HCT116 (cell line): ENCODE results near the gene ROBO1. TPM values are rescaled to one million over a fixed set of nuclear protein-coding genes. Genes with fewer than 3 reads are reported as not detected.

Experiments
- ATAC-seq: fragments of 200-7000 bp; cut with Tn5 transposase; 2 replicates; pipeline ENCODE4 v1.9.1; 2020; ENCODE audit warnings: mild to moderate bottlenecking, moderate library complexity
- BruUV-seq: library from RNA; stranded (reverse); fragments of 400-500 nt; replicated peaks from 2 replicates; lab custom pipeline; 2021; lab: Mats Ljungman, UMichigan
- CTCF ChIA-PET: fragments of 300-600 bp; sonication (Branson Sonifier 250); formaldehyde crosslinking; loops from one replicate; lab custom pipeline; 2021; ENCODE audit warnings: antibody characterized with exemption; lab: Charles Lee
- POLR2A ChIA-PET: fragments of 300-600, 350-600 bp; sonication (Branson Sonifier 250); formaldehyde crosslinking; loops from one replicate; lab custom pipeline; 2021; ENCODE audit warnings: antibody characterized with exemption; lab: Charles Lee
- RAD21 ChIA-PET, 2 experiments: fragments of 300-600 bp; sonication (Branson Sonifier 250); formaldehyde crosslinking; loops; one replicate each; lab custom pipeline; 2023; ENCODE audit warnings: low total read pairs in 2 of 2; ENCODE audit not compliant: uncharacterized antibody in 2 of 2, unreplicated experiment in 2 of 2, low non-redundant PET in 1 of 2; lab: Charles Lee
- DNase-seq: peaks from one replicate; pipeline ENCODE4 v3.0.0-alpha.2; 2010; ENCODE audit warnings: low read depth, low spot score
- H2AFZ ChIP-seq: fragments of 200-600 bp; shearing (Covaris generic), sonication (generic); 2 replicates; pipeline ENCODE4 v1.6.1; 2017; ENCODE audit warnings: low read depth, mixed run types, mixed read lengths, antibody characterized with exemption, low read length; ENCODE audit not compliant: poor library complexity, severe bottlenecking
- H3K27ac ChIP-seq: 2 replicates; pipeline ENCODE4 v1.5.1; 2012; ENCODE audit warnings: low read depth, low read length
- H3K27me3 ChIP-seq: fragments of 200-600 bp; sonication (generic); 2 replicates; pipeline ENCODE4 v1.6.1; 2016; ENCODE audit warnings: mixed run types, low read length, mixed read lengths; ENCODE audit not compliant: insufficient read depth
- H3K36me3 ChIP-seq, 2 experiments: fragments of 200-500 bp in 1 of 2; fragments of 200-600 bp in 1 of 2; sonication (Bioruptor generic) in 1 of 2; sonication (generic) in 1 of 2; 2 replicates each; pipeline versions ENCODE4 v1.5.1 to v1.6.1; 2014 to 2016; ENCODE audit warnings: low read length in 2 of 2, inconsistent platforms in 1 of 2, mixed read lengths in 1 of 2, mixed run types in 1 of 2; ENCODE audit not compliant: insufficient read depth in 2 of 2, control insufficient read depth in 1 of 2
- H3K4me1 ChIP-seq, 2 experiments: fragments of 200-600 bp in 1 of 2; sonication (generic) in 1 of 2; 2 replicates each; pipeline versions ENCODE4 v1.5.1 to v1.6.1; 2012 to 2017; ENCODE audit warnings: low read length in 2 of 2, inconsistent platforms in 1 of 2, mild to moderate bottlenecking in 1 of 2, mixed read lengths in 1 of 2, mixed run types in 1 of 2, moderate library complexity in 1 of 2; ENCODE audit not compliant: insufficient read depth in 2 of 2, control insufficient read depth in 1 of 2
- H3K4me2 ChIP-seq: fragments of 200-600 bp; sonication (generic); 2 replicates; pipeline ENCODE4 v1.6.1; 2017; ENCODE audit warnings: mixed run types, low read length, mixed read lengths
- H3K4me3 ChIP-seq, 2 experiments: fragments of 200-600 bp in 1 of 2; sonication (generic) in 1 of 2; replicated peaks in 1 of 2; 2 replicates each; pipeline ENCODE4 v1.5.1; 2011 to 2016; ENCODE audit warnings: low read length in 2 of 2, control low read depth in 1 of 2, low read depth in 1 of 2, mild to moderate bottlenecking in 1 of 2, mixed read lengths in 1 of 2, mixed run types in 1 of 2
- H3K79me2 ChIP-seq: fragments of 200-600 bp; sonication (generic); 2 replicates; pipeline ENCODE4 v1.6.1; 2017; ENCODE audit warnings: mild to moderate bottlenecking, mixed run types, low read length, moderate library complexity, mixed read lengths; ENCODE audit not compliant: insufficient read depth
- H3K9ac ChIP-seq: fragments of 200-600 bp; sonication (generic); 2 replicates; pipeline ENCODE4 v1.6.1; 2016; ENCODE audit warnings: low read length, mixed read lengths
- H3K9me2 ChIP-seq: fragments of 200-600 bp; sonication (generic), shearing (Covaris generic); 2 replicates; pipeline ENCODE4 v1.6.1; 2017; ENCODE audit warnings: mixed run types, mild to moderate bottlenecking, moderate library complexity; ENCODE audit not compliant: insufficient read depth
- H3K9me3 ChIP-seq, 2 experiments: fragments of 200-500 bp in 1 of 2; fragments of 200-600 bp in 1 of 2; sonication (Bioruptor generic) in 1 of 2; sonication (generic) in 1 of 2; 2 replicates each; pipeline ENCODE4 v1.6.1; 2014 to 2017; ENCODE audit warnings: low read length in 2 of 2, mixed read lengths in 2 of 2, inconsistent platforms in 1 of 2, low read depth in 1 of 2, mild to moderate bottlenecking in 1 of 2, mixed run types in 1 of 2, moderate library complexity in 1 of 2; ENCODE audit not compliant: control insufficient read depth in 1 of 2, insufficient read depth in 1 of 2
- H4K20me1 ChIP-seq: fragments of 200-600 bp; sonication (generic), shearing (Covaris generic); 2 replicates; pipeline ENCODE4 v1.6.1; 2017; ENCODE audit warnings: mixed run types, mild to moderate bottlenecking, moderate library complexity; ENCODE audit not compliant: insufficient read depth
- CBX3 ChIP-seq: IDR thresholded peaks from 2 replicates; pipeline ENCODE4 v1.6.1; 2012; ENCODE audit warnings: low read depth
- CEBPB ChIP-seq: IDR thresholded peaks from 2 replicates; pipeline ENCODE4 v1.6.1; 2012; ENCODE audit warnings: low read depth
- CTCF ChIP-seq, 3 experiments: fragments of 200-600 bp in 1 of 3; sonication (generic) in 1 of 3; IDR thresholded peaks in 2 of 3; conservative IDR thresholded peaks in 1 of 3; 2 replicates each; pipeline ENCODE4 v1.5.1; 2012 to 2017; ENCODE audit warnings: low read depth in 2 of 3, low read length in 2 of 3, antibody characterized with exemption in 1 of 3, borderline replicate concordance in 1 of 3, control low read depth in 1 of 3, mild to moderate bottlenecking in 1 of 3, mixed read lengths in 1 of 3, mixed run types in 1 of 3, moderate library complexity in 1 of 3; ENCODE audit not compliant: insufficient read depth in 1 of 3
- EGR1 ChIP-seq: IDR thresholded peaks from 2 replicates; pipeline ENCODE4 v1.6.1; 2012; ENCODE audit warnings: low read depth
- ELF1 ChIP-seq: IDR thresholded peaks from 2 replicates; pipeline ENCODE4 v1.6.1; 2012; ENCODE audit warnings: low read depth, borderline replicate concordance
- EZH2 ChIP-seq: fragments of 200-600 bp; sonication (generic); IDR thresholded peaks from 2 replicates; pipeline ENCODE4 v1.6.1; 2017; ENCODE audit warnings: antibody characterized with exemption, mixed run types
- EZH2phosphoT487 ChIP-seq: fragments of 200-600 bp; IDR thresholded peaks from 2 replicates; pipeline ENCODE4 v1.6.1; 2018; ENCODE audit warnings: antibody characterized with exemption, borderline replicate concordance
- JUND ChIP-seq: IDR thresholded peaks from 2 replicates; pipeline ENCODE4 v1.6.1; 2012
- POLR2A ChIP-seq: IDR thresholded peaks from 2 replicates; pipeline ENCODE4 v1.7.0; 2011; ENCODE audit warnings: borderline replicate concordance; ENCODE audit not compliant: insufficient read depth, insufficient read length; ENCODE audit errors: extremely low read depth
- POLR2AphosphoS5 ChIP-seq: IDR thresholded peaks from 2 replicates; pipeline ENCODE4 v1.6.1; 2011; ENCODE audit warnings: mild to moderate bottlenecking, low read depth, low read length, moderate library complexity
- RAD21 ChIP-seq: IDR thresholded peaks from 2 replicates; pipeline ENCODE4 v1.6.1; 2012; ENCODE audit warnings: low read depth, mild to moderate bottlenecking
- REST ChIP-seq: IDR thresholded peaks from 2 replicates; pipeline ENCODE4 v1.6.1; 2012; ENCODE audit warnings: low read depth
- SP1 ChIP-seq: IDR thresholded peaks from 2 replicates; pipeline ENCODE4 v1.6.1; 2012; ENCODE audit warnings: low read depth
- SRF ChIP-seq: IDR thresholded peaks from 2 replicates; pipeline ENCODE4 v1.6.1; 2012; ENCODE audit warnings: low read depth
- ZNF274 ChIP-seq: fragments of 200-500 bp; sonication (Bioruptor generic); IDR thresholded peaks from 2 replicates; pipeline ENCODE4 v1.6.1; 2014; ENCODE audit warnings: mild to moderate bottlenecking, low read depth, low read length, inconsistent platforms
- intact Hi-C: fragments of 100-400 bp; cut with micrococcal nuclease; formaldehyde crosslinking; loops from 2 replicates; pipeline ENCODE4 v1.10.0; 2022
- total RNA-seq: library from RNA; stranded (reverse); gene quantifications from one replicate; pipeline ENCODE4 v1.2.1, GENCODE V29; 2021; ENCODE audit not compliant: unreplicated experiment
- TF ChIP-seq, protein P1 (sequence below): IDR thresholded peaks from 2 replicates; pipeline ENCODE4 v1.6.1; 2012
- TF ChIP-seq, protein P2 (sequence below): IDR thresholded peaks from 2 replicates; pipeline ENCODE4 v1.6.1; 2012

The ROBO1 gene
- total RNA-seq, 1 experiment from 2014 or later: 0.27 TPM

GRCh38 chr3:79170021-79170420, 597.8 kb downstream of the ROBO1 start (continued):
- TF ChIP-seq CTCF (IDR thresholded peaks at IDR 0.05 in 2 of 3, conservative IDR thresholded peaks at IDR 0.05 in 1 of 3; ENCODE audit: borderline replicate concordance in 1 of 3, insufficient read depth in 1 of 3, low read depth in 2 of 3, low read length in 2 of 3) (no peak), CEBPB (no peak), SP1 (no peak)

GRCh38 chr3:79167651-79168416, 600.0 kb downstream of the ROBO1 start:
- BruUV-seq: no TSS peak
- POLR2A ChIA-PET: no interaction called here
- H3K4me1 ChIP-seq: no peaks in the 10 kb centered on the region
- H3K9ac ChIP-seq: no peak overlapping the region
- H2AFZ ChIP-seq: no peak overlapping the region
- no peak for ATAC-seq
- no peaks in the 10 kb centered on the region for H3K79me2 ChIP-seq
- RAD21 ChIA-PET: no interaction called here
- TF ChIP-seq ELF1: no peak
- TF ChIP-seq, protein P1, sequence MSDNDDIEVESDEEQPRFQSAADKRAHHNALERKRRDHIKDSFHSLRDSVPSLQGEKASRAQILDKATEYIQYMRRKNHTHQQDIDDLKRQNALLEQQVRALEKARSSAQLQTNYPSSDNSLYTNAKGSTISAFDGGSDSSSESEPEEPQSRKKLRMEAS: no peak
- TF ChIP-seq, protein P2, sequence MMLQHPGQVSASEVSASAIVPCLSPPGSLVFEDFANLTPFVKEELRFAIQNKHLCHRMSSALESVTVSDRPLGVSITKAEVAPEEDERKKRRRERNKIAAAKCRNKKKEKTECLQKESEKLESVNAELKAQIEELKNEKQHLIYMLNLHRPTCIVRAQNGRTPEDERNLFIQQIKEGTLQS: no peak
- no peak for TF ChIP-seq CTCF (IDR thresholded peaks at IDR 0.05 in 2 of 3, conservative IDR thresholded peaks at IDR 0.05 in 1 of 3; ENCODE audit: borderline replicate concordance in 1 of 3, insufficient read depth in 1 of 3, low read depth in 2 of 3, low read length in 2 of 3)
- TF ChIP-seq CEBPB: no peak
- no peak for TF ChIP-seq SRF
- TF ChIP-seq EZH2: no peak
- no peak for TF ChIP-seq POLR2AphosphoS5
- TF ChIP-seq SP1: no peak
- no peak for TF ChIP-seq RAD21
- TF ChIP-seq REST: no peak
- no peak for TF ChIP-seq JUND
- TF ChIP-seq CBX3: no peak
- no peak for TF ChIP-seq POLR2A
- no peak for TF ChIP-seq EZH2phosphoT487
- no peak for TF ChIP-seq ZNF274
- no peak for TF ChIP-seq EGR1
- intact Hi-C loops: no loop called here
- CTCF ChIA-PET: no interaction called here
- no peaks in the 10 kb centered on the region for H4K20me1 ChIP-seq
- no peaks in the 10 kb centered on the region for H3K36me3 ChIP-seq
- H3K4me3 ChIP-seq: no peak overlapping the region
- peaks cover 10 to 25% of the 10 kb centered on the region in 2 experiments; a peak in 2 of 4 replicates for H3K9me3 ChIP-seq
- H3K4me2 ChIP-seq: no peak overlapping the region
- no peak overlapping the region for H3K27ac ChIP-seq
- no peaks in the 10 kb centered on the region for H3K27me3 ChIP-seq
- no peak for DNase-seq
- H3K9me2 ChIP-seq: no peaks in the 10 kb centered on the region
